ENCODE measurements around the gene UPK2. TPM values are rescaled to one million over a fixed set of nuclear protein-coding genes. Genes with fewer than 3 reads are reported as not detected.
A peak's percentile ranks its signal among the peaks of the same experiment; 100 is the strongest.

UPK2 gene
- total and polyA plus RNA-seq, 10 of the 15 experiments (the other 5 are each of a cell fraction or from before 2014, with no cell fraction given), result 0.07 to 1.0 (median 0.31) TPM; not detected in 7

DNA sequence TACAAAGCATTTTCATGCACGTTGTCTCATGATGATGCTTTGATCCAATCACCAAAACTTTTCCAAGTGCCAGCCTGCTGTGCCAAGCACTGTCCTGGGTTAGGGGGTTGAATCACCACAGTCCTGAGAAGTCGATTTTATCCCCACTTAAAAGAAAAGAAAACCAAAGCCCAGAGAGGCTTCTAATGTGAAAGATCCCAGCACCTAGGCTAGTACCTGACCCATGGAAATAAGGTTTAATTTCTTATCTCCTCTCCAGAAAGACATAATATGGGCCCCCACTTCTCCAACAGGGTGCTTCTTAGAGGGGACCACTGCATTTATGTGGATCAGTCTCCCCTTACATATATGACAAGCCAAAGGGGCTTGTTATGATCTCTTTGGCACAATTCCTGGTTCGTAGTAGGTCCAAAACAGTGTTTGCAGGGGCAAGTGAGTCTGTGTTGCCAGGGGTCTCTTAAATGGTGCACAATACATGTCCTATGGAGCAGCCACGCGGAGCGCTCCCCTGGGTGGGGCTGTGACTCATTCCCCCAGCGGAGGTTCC, 28.5 kb upstream of the UPK2 start (continued):
- TF ChIP-seq ZNF384 (IDR thresholded peaks at IDR 0.05; ENCODE audit: borderline replicate concordance, low read depth, low read length) (no peak), TBL1XR1 (IDR thresholded peaks at IDR 0.05; ENCODE audit: low read depth, low read length) (no peak), EED (IDR thresholded peaks at IDR 0.05; ENCODE audit: low read depth) (no peak), ZNF217 (IDR thresholded peaks at IDR 0.05) (no peak), TCF3 (IDR thresholded peaks at IDR 0.05; ENCODE audit: borderline replicate concordance, insufficient read depth, low read depth, low read length) (no peak)

DNA sequence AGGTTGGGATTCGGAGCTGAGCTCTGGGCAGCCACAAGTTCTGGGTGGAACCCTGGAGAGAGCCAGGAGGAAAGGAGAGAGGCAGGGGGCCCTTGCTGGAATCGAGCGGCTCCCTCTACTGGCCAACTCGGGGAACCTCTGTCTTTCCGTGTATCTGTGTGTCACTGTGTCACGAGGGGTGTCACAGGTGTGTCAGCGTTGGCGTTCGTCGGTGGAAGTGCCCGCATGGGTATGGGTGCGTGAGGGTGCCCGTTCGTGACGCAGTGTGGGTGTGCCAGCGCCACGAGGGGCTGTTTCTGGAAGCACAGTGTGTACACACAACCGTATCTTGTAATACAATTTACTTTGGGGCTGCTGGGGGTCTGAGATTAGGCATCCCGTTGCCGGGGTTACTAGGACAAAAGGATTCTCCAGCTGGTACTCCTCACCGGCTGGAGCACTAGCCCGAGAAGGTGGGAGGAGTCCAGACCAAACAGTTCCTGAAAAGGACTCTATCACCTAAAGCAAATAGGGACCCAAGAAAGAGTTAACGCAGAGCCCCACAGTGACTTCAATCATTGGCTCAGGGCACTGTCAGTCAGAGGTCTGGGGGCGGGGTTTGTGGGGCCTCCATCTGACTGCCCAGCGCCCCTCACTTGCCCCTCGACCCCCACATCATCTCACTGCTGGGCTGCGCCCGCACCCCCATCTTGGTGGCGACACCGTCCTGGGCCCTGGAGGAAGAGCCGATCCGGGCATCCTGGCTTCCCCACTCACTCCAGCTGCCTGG, 27.8 kb upstream of the UPK2 start:
- peak; percentile 67 for DNase-seq (ENCODE audit: low read depth, low spot score)
- intact Hi-C loops (cut with micrococcal nuclease; ENCODE audit: unreplicated experiment), result loop anchor here (2.0 to 5.0 kb wide), 4 partner anchors 137 to 394 kb away; partner anchors contain the start of genes DDX6 and DPAGT1
- peaks cover 20% of the 10 kb centered on the region for H3K79me2 ChIP-seq (ENCODE audit: control insufficient read depth, insufficient read depth, low read length)
- in situ Hi-C loops (cut with MboI), result no loop called here
- no TSS peak for BruUV-seq (replicated peaks)
- peak overlapping the region; percentile 77 for H2AFZ ChIP-seq (ENCODE audit: control insufficient read depth, low read depth, low read length)
- H3K36me3 ChIP-seq (ENCODE audit: control insufficient read depth in 2 of 2, insufficient read depth in 2 of 2, low read length in 1 of 2), result no peaks in the 10 kb centered on the region
- ChIA-PET CTCF (interaction anchor here (0.5 to 11.6 kb wide), 11 partner anchors 11 to 1749 kb away, joined by 3 to 330 read pairs (median 4); partner anchors contain the start of gene UPK2), RAD21 (ENCODE audit: unreplicated experiment) (interaction anchor here (0.6 to 8.8 kb wide), 7 partner anchors 16 to 239 kb away, joined by 3 to 169 read pairs (median 5); partner anchors contain the start of gene UPK2), POLR2A (interaction anchor here (0.5 to 6.3 kb wide), 5 partner anchors 15 to 155 kb away, joined by 3 to 105 read pairs (median 6); no protein-coding TSS in a partner anchor), SMC1A (ENCODE audit: uncharacterized antibody, unreplicated experiment) (interaction anchor here (0.5 to 12.9 kb wide), 6 partner anchors 16 to 828 kb away, joined by 3 to 185 read pairs (median 6); partner anchors contain the start of gene DDX6)
- H3K27me3 ChIP-seq (replicated peaks in 1 of 2; ENCODE audit: control insufficient read depth in 2 of 2, insufficient read depth in 2 of 2, low read length in 1 of 2), result no peaks in the 10 kb centered on the region
- peak overlapping the region; percentile 97 for H3K4me3 ChIP-seq
- H3K9me3 ChIP-seq (replicated peaks; ENCODE audit: control insufficient read depth, insufficient read depth, low read length), result no peaks in the 10 kb centered on the region
- peak; percentile 67 for ATAC-seq
- under 1% methylated on average over 32 of the region's 32 CpGs for WGBS (ENCODE audit: insufficient coverage, insufficient replicate concordance, low lambda C conversion rate, missing lambda C conversion rate)
- peak overlapping the region; percentile 67 for H3K27ac ChIP-seq (ENCODE audit: control insufficient read depth, insufficient read depth)
- H3K4me1 ChIP-seq (ENCODE audit: control insufficient read depth, insufficient read depth, low read length), result peaks cover 35% of the 10 kb centered on the region
- peak overlapping the region; percentile 53; the same call in 1 of the 2 replicates for H3K9ac ChIP-seq (ENCODE audit: control insufficient read depth, insufficient read depth, low read length)
- H4K20me1 ChIP-seq (ENCODE audit: control insufficient read depth, insufficient read depth), result no peaks in the 10 kb centered on the region
- peak; percentile 95 for FAIRE-seq
- H3K4me2 ChIP-seq (ENCODE audit: control insufficient read depth, insufficient read depth), result peak overlapping the region; percentile 99
- no peak for TF ChIP-seq WRNIP1 (IDR thresholded peaks at IDR 0.05; ENCODE audit: borderline replicate concordance, low read depth, low read length)
- TF ChIP-seq, protein P1, sequence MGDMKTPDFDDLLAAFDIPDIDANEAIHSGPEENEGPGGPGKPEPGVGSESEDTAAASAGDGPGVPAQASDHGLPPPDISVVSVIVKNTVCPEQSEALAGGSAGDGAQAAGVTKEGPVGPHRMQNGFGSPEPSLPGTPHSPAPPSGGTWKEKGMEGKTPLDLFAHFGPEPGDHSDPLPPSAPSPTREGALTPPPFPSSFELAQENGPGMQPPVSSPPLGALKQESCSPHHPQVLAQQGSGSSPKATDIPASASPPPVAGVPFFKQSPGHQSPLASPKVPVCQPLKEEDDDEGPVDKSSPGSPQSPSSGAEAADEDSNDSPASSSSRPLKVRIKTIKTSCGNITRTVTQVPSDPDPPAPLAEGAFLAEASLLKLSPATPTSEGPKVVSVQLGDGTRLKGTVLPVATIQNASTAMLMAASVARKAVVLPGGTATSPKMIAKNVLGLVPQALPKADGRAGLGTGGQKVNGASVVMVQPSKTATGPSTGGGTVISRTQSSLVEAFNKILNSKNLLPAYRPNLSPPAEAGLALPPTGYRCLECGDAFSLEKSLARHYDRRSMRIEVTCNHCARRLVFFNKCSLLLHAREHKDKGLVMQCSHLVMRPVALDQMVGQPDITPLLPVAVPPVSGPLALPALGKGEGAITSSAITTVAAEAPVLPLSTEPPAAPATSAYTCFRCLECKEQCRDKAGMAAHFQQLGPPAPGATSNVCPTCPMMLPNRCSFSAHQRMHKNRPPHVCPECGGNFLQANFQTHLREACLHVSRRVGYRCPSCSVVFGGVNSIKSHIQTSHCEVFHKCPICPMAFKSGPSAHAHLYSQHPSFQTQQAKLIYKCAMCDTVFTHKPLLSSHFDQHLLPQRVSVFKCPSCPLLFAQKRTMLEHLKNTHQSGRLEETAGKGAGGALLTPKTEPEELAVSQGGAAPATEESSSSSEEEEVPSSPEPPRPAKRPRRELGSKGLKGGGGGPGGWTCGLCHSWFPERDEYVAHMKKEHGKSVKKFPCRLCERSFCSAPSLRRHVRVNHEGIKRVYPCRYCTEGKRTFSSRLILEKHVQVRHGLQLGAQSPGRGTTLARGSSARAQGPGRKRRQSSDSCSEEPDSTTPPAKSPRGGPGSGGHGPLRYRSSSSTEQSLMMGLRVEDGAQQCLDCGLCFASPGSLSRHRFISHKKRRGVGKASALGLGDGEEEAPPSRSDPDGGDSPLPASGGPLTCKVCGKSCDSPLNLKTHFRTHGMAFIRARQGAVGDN (IDR thresholded peaks at IDR 0.05), result peak; percentile 62
- TF ChIP-seq, protein P2, sequence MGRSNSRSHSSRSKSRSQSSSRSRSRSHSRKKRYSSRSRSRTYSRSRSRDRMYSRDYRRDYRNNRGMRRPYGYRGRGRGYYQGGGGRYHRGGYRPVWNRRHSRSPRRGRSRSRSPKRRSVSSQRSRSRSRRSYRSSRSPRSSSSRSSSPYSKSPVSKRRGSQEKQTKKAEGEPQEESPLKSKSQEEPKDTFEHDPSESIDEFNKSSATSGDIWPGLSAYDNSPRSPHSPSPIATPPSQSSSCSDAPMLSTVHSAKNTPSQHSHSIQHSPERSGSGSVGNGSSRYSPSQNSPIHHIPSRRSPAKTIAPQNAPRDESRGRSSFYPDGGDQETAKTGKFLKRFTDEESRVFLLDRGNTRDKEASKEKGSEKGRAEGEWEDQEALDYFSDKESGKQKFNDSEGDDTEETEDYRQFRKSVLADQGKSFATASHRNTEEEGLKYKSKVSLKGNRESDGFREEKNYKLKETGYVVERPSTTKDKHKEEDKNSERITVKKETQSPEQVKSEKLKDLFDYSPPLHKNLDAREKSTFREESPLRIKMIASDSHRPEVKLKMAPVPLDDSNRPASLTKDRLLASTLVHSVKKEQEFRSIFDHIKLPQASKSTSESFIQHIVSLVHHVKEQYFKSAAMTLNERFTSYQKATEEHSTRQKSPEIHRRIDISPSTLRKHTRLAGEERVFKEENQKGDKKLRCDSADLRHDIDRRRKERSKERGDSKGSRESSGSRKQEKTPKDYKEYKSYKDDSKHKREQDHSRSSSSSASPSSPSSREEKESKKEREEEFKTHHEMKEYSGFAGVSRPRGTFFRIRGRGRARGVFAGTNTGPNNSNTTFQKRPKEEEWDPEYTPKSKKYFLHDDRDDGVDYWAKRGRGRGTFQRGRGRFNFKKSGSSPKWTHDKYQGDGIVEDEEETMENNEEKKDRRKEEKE (IDR thresholded peaks at IDR 0.05), result no peak
- TF ChIP-seq BHLHE40 (IDR thresholded peaks at IDR 0.05; ENCODE audit: borderline replicate concordance in 1 of 2, low read depth in 2 of 2, low read length in 1 of 2), result peak; percentile 63 to 83; a peak in 2 of 4 replicates
- TF ChIP-seq, protein P3, sequence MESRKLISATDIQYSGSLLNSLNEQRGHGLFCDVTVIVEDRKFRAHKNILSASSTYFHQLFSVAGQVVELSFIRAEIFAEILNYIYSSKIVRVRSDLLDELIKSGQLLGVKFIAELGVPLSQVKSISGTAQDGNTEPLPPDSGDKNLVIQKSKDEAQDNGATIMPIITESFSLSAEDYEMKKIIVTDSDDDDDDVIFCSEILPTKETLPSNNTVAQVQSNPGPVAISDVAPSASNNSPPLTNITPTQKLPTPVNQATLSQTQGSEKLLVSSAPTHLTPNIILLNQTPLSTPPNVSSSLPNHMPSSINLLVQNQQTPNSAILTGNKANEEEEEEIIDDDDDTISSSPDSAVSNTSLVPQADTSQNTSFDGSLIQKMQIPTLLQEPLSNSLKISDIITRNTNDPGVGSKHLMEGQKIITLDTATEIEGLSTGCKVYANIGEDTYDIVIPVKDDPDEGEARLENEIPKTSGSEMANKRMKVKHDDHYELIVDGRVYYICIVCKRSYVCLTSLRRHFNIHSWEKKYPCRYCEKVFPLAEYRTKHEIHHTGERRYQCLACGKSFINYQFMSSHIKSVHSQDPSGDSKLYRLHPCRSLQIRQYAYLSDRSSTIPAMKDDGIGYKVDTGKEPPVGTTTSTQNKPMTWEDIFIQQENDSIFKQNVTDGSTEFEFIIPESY (IDR thresholded peaks at IDR 0.05), result peak; percentile 62; the same call in 1 of the 2 replicates
